Natural killer cell (primary cell): ENCODE measurements around the gene EPHB1. TPM values are rescaled to one million over a fixed set of nuclear protein-coding genes. Genes with fewer than 3 reads are reported as not detected.

Experiments used
- ATAC-seq, 3 donors: fragments of 150-1000 bp in 2 of 3; fragments of 200-7000 bp in 1 of 3; cut with Tn5 transposase; 1 replicate in 1 of 3; 2 replicates in 2 of 3; pipeline ENCODE4 v1.10.0; 2021; ENCODE audit warnings: mild to moderate bottlenecking in 2 of 3, moderate library complexity in 2 of 3
- DNase-seq, 2 donors: peaks; one replicate each; pipeline versions ENCODE4 v3.0.0 to v3.0.0-alpha.2; 2013 to 2021; ENCODE audit warnings: mixed read lengths in 1 of 2
- H3K27ac ChIP-seq: one replicate; pipeline ENCODE4 v1.5.1; 2013; ENCODE audit warnings: mild to moderate bottlenecking, low read length
- H3K27me3 ChIP-seq: one replicate; pipeline ENCODE4 v1.6.1; 2013; ENCODE audit warnings: low read length; ENCODE audit not compliant: control insufficient read depth, insufficient read depth
- H3K36me3 ChIP-seq: one replicate; pipeline ENCODE4 v1.6.1; 2013; ENCODE audit warnings: low read length; ENCODE audit not compliant: control insufficient read depth, insufficient read depth
- H3K4me1 ChIP-seq: one replicate; pipeline ENCODE4 v1.6.1; 2013; ENCODE audit warnings: low read length; ENCODE audit not compliant: control insufficient read depth, insufficient read depth
- H3K4me3 ChIP-seq: one replicate; pipeline ENCODE4 v1.5.1; 2013; ENCODE audit warnings: low read length
- H3K9me3 ChIP-seq: one replicate; pipeline ENCODE4 v1.6.1; 2013; ENCODE audit warnings: low read length; ENCODE audit not compliant: control insufficient read depth, insufficient read depth
- H3K27ac Mint-ChIP-seq, 2 donors: one replicate each; pipeline ENCODE4 v1.8.0; 2022; ENCODE audit warnings: mild to moderate bottlenecking in 2 of 2, mixed read lengths in 2 of 2, moderate library complexity in 1 of 2
- H3K27me3 Mint-ChIP-seq, 2 donors: one replicate each; pipeline ENCODE4 v1.8.0; 2022; ENCODE audit warnings: low read depth in 2 of 2, mixed read lengths in 2 of 2
- H3K36me3 Mint-ChIP-seq: one replicate; pipeline ENCODE4 v1.8.0; 2022; ENCODE audit warnings: mixed read lengths
- H3K4me1 Mint-ChIP-seq, 2 donors: one replicate each; pipeline ENCODE4 v1.8.0; 2022; ENCODE audit warnings: mixed read lengths in 2 of 2
- H3K4me3 Mint-ChIP-seq: one replicate; pipeline ENCODE4 v1.8.0; 2022; ENCODE audit warnings: mild to moderate bottlenecking, moderate library complexity, mixed read lengths
- H3K9me3 Mint-ChIP-seq, 2 donors: one replicate each; pipeline ENCODE4 v1.8.0; 2022; ENCODE audit warnings: mixed read lengths in 2 of 2
- WGBS: methylation state at CpG from one replicate; pipeline ENCODE4 v1.1.7; 2013; ENCODE audit warnings: missing lambda C conversion rate; ENCODE audit not compliant: insufficient coverage; 5-methylcytosine and 5-hydroxymethylcytosine counted together
- intact Hi-C: fragments of 100-400 bp; cut with micrococcal nuclease; formaldehyde crosslinking; loops from one replicate; pipeline ENCODE4 v1.14.2; 2022
- total RNA-seq, 4 donors: library from RNA; stranded (reverse); fragments of 120-200 nt in 1 of 4; gene quantifications; one replicate each; pipeline versions ENCODE4 v1.2.3 to v1.2.4, GENCODE V29; 2013 to 2022
- TF ChIP-seq, protein P1 (sequence below): fragments of 200-600 bp; IDR thresholded peaks from one replicate; pipeline ENCODE4 v1.8.0; 2022; ENCODE audit warnings: antibody characterized with exemption

Gene EPHB1
- total RNA-seq, 3 donors from 2014 or later (not counting 1 experiment from before 2014, with no cell fraction given) = 0.60 TPM; not detected in 2

GRCh38 chr3:134900482-134900881, 105.4 kb downstream of the EPHB1 start:
- H3K4me3 Mint-ChIP-seq = no peak overlapping the region
- H3K27me3 Mint-ChIP-seq = peaks cover 13 to 18% of the 10 kb centered on the region in 2 donors
- H3K4me1 ChIP-seq = peaks cover 18% of the 10 kb centered on the region
- ATAC-seq = no peak
- no peaks in the 10 kb centered on the region for H3K36me3 Mint-ChIP-seq
- TF ChIP-seq, protein P1, sequence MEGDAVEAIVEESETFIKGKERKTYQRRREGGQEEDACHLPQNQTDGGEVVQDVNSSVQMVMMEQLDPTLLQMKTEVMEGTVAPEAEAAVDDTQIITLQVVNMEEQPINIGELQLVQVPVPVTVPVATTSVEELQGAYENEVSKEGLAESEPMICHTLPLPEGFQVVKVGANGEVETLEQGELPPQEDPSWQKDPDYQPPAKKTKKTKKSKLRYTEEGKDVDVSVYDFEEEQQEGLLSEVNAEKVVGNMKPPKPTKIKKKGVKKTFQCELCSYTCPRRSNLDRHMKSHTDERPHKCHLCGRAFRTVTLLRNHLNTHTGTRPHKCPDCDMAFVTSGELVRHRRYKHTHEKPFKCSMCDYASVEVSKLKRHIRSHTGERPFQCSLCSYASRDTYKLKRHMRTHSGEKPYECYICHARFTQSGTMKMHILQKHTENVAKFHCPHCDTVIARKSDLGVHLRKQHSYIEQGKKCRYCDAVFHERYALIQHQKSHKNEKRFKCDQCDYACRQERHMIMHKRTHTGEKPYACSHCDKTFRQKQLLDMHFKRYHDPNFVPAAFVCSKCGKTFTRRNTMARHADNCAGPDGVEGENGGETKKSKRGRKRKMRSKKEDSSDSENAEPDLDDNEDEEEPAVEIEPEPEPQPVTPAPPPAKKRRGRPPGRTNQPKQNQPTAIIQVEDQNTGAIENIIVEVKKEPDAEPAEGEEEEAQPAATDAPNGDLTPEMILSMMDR = no peak
- H3K4me1 Mint-ChIP-seq = peaks cover 21 to 22% of the 10 kb centered on the region in 2 donors
- WGBS = 93% methylated on average over 1 of the region's 1 CpG
- H3K9me3 ChIP-seq = no peaks in the 10 kb centered on the region
- H3K36me3 ChIP-seq = no peaks in the 10 kb centered on the region
- intact Hi-C loops = no loop called here
- no peaks in the 10 kb centered on the region for H3K9me3 Mint-ChIP-seq
- no peak for DNase-seq
- no peak overlapping the region for H3K4me3 ChIP-seq
- no peak overlapping the region for H3K27ac Mint-ChIP-seq
- H3K27ac ChIP-seq = no peak overlapping the region
- no peaks in the 10 kb centered on the region for H3K27me3 ChIP-seq

- 96% methylated on average over 2 of the region's 2 CpGs for WGBS
- DNase-seq = no peak
- H3K4me1 ChIP-seq = peaks cover 20% of the 10 kb centered on the region
- ATAC-seq = no peak
- Mint-ChIP-seq H3K4me1 (peaks cover 27 to 28% of the 10 kb centered on the region in 2 donors), H3K27ac (no peak overlapping the region), H3K36me3 (no peaks in the 10 kb centered on the region), H3K9me3 (no peaks in the 10 kb centered on the region), H3K27me3 (peaks cover 18% of the 10 kb centered on the region in 2 donors), H3K4me3 (no peak overlapping the region)
- TF ChIP-seq, protein P1 = no peak
- intact Hi-C loops = no loop called here
- H3K4me3 ChIP-seq = no peak overlapping the region
- H3K27me3 ChIP-seq = no peaks in the 10 kb centered on the region
- no peaks in the 10 kb centered on the region for H3K36me3 ChIP-seq
- H3K27ac ChIP-seq = no peak overlapping the region
- H3K9me3 ChIP-seq = no peaks in the 10 kb centered on the region
Measured at GRCh38 chr3:134901461-134901860, 106.4 kb downstream of the EPHB1 start.

GRCh38 chr3:134903837-134904236, 108.8 kb downstream of the EPHB1 start:
- WGBS = 70% methylated on average over 4 of the region's 4 CpGs
- peak overlapping the region; percentile 68 for H3K4me3 Mint-ChIP-seq
- intact Hi-C loops = no loop called here
- Histone ChIP-seq H3K27me3 (no peaks in the 10 kb centered on the region), H3K9me3 (no peaks in the 10 kb centered on the region), H3K36me3 (no peaks in the 10 kb centered on the region), H3K27ac (no peak overlapping the region), H3K4me1 (peaks cover 20% of the 10 kb centered on the region), H3K4me3 (no peak overlapping the region)
- TF ChIP-seq, protein P1 = no peak
- peaks cover 18% of the 10 kb centered on the region in 2 donors for H3K27me3 Mint-ChIP-seq
- H3K9me3 Mint-ChIP-seq = no peaks in the 10 kb centered on the region
- H3K36me3 Mint-ChIP-seq = no peaks in the 10 kb centered on the region
- ATAC-seq = peak in 1 of 3 donors; percentile 11
- H3K27ac Mint-ChIP-seq = peak overlapping the region in 1 of 2 donors; percentile 60
- no peak for DNase-seq
- H3K4me1 Mint-ChIP-seq = peaks cover 27 to 28% of the 10 kb centered on the region in 2 donors

DNA sequence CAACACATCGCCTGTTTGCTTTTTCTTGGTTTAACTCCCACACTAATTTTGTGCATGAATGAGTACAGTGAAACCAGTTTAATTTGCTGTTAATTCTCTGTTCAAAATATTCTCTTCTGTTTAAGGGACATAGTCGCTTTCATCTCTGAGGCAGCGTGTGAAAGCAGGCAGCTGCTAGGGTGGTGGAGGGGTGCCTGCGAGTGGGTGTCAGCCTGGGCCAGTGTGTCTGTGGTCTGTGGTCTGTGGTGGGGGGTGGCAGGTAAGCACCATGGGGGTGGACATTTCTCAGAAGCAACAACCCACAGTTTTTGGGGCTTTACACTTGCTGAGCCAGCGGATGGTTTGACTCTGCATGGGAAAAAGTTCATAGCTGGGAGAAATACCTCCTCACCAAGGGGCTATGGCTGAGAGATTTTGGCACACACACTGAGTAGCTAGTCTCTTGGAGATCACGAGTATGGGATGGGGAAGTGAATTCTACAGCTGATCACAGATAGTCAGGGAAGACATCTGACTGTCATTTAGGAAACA, 109.2 kb downstream of the EPHB1 start:
- peak; percentile 54 to 94 (median 55) for ATAC-seq

More for the DNA sequence above, 109.2 kb downstream of the EPHB1 start:
- DNase-seq = no peak
- Mint-ChIP-seq H3K4me3 (peak overlapping the region; percentile 68), H3K27me3 (peaks cover 14 to 18% of the 10 kb centered on the region in 2 donors), H3K4me1 (peaks cover 27 to 28% of the 10 kb centered on the region in 2 donors), H3K27ac (peak overlapping the region in 1 of 2 donors; percentile 60), H3K36me3 (no peaks in the 10 kb centered on the region), H3K9me3 (no peaks in the 10 kb centered on the region)
- H3K27me3 ChIP-seq = no peaks in the 10 kb centered on the region
- H3K27ac ChIP-seq = no peak overlapping the region
- intact Hi-C loops = no loop called here
- no peak overlapping the region for H3K4me3 ChIP-seq
- no peaks in the 10 kb centered on the region for H3K36me3 ChIP-seq
- H3K9me3 ChIP-seq = no peaks in the 10 kb centered on the region
- peaks cover 20% of the 10 kb centered on the region for H3K4me1 ChIP-seq
- TF ChIP-seq, protein P1 = no peak
- 13% methylated on average over 4 of the region's 6 CpGs for WGBS
